ENCODE measurements around the gene TPRG1L.

DNA sequence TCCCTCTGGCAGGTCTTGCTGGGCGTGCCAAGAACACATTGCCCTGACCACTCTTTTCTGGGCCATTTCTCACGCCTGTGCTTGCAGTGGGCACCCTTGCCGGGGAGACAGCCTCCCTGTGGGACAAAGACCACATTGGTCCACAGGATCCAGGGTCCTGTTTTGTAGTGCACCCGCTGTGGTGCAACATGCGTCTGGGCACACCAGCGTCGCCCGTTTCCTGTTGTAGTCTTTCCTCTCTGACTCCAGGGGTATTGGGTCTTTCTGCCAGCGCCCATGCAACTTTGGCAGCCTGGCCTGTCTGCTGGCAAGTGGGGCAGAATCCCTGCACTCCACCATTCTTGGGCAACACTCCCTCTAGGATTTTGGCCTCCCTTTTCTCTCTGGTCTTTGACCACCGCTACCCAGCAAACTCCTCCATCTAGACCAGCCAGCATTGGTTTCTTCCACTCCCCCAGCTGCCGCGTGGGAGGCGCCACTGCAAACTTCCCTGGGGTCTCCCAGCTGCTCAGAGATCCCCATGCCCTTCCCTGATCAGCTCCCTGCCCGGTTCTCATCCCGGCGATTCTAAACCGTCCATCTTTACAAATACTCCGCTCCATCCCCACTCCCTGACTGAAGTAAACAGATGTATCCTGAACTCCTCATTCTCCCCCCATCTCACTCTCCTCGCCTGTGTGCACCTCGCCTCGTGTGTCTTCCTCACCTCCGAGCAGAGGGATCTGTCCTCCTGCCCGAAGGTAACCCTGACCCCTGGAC, 1.2 kb upstream of the TPRG1L start:
- TF ChIP-seq TAF1 (IDR thresholded peaks at IDR 0.05; ENCODE audit: borderline replicate concordance, insufficient read depth, low read length) (no peak), POLR2AphosphoS5 (IDR thresholded peaks at IDR 0.05; ENCODE audit: low read depth, low read length) (no peak), SIN3A (IDR thresholded peaks at IDR 0.05; ENCODE audit: borderline replicate concordance, insufficient read depth, low read length) (no peak)

Data from PFSK-1 (cell line).